ENCODE results near the gene AZU1.

GRCh38 chr19:813219-814151, 14.2 kb upstream of the AZU1 start:
- no peak for TF ChIP-seq CTCF (conservative IDR thresholded peaks at IDR 0.05)
- TF ChIP-seq ZFX (IDR thresholded peaks at IDR 0.05) = no peak
